GM18507 (cell line): ENCODE data around the gene PECR.
"Not testable (repeated sequence)": the region's sequence is repeated elsewhere in the genome, so short reads cannot be mapped to it uniquely, and the experiment has no call there.

Experiments
- DNase-seq: peaks from one replicate; pipeline ENCODE4 v3.0.0; 2011; ENCODE audit warnings: low read depth; ENCODE audit not compliant: insufficient read length; ENCODE audit errors: extremely low spot score
- FAIRE-seq: peaks from 2 replicates; lab custom pipeline; 2011; peaks lifted over from hg19 to GRCh38; lab: Jason Lieb, UNC

The PECR gene

GRCh38 chr2:216009215-216009614 is 72.4 kb downstream of the PECR start:
- peak; percentile 42 for FAIRE-seq
- not testable (repeated sequence) for DNase-seq

- no peak for FAIRE-seq
- no peak for DNase-seq
These were observed 73.2 kb downstream of the PECR start for GRCh38 chr2:216008387-216008786.

GRCh38 chr2:216006164-216006663 is 75.4 kb downstream of the PECR start:
- FAIRE-seq, result peak; percentile 81
- no peak for DNase-seq

GRCh38 chr2:216004697-216005283 is 76.8 kb downstream of the PECR start:
- FAIRE-seq, result peak; percentile 74

DNA sequence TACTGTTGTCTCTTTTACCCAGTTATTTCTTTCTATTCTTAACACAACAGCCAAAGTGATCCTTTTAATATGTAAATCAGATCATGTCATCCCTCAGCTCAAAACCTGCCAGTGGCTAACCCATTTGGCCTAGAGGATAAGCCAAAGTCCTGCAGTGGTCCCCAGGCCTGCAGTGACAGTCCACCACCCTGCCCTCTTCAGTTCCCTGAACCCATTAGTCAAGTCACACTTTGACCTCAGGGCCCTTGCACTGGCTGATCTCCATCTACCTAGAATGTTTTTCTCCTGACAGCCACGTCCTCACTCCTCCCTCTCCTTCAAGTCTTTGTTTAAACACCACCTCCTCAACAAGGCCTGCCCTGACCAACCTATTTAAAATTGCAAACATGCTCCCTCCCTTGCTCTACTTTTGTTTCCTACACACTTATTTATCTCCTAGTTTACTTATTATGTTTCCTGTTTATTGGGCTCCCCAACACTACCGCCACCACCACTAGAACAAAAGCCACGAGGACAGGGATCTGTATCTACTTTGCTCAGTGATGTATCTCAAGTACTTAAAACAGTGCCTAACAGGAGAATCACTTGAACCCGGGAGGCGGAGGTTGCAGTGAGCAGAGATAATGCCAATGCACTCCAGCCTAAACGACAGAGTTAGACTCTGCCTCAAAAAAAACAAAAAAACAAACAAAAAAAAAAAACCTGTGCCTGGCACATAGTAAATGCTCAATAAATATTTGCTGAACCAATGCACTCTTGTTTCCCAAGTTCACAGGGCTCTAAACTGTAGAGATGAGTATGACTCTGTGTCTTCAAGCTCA is 77.5 kb downstream of the PECR start:
- no peak for DNase-seq
- peak; percentile 9 for FAIRE-seq

More at GRCh38 chr2:216004697-216005283, 76.8 kb downstream of the PECR start:
- DNase-seq, result no peak

DNA sequence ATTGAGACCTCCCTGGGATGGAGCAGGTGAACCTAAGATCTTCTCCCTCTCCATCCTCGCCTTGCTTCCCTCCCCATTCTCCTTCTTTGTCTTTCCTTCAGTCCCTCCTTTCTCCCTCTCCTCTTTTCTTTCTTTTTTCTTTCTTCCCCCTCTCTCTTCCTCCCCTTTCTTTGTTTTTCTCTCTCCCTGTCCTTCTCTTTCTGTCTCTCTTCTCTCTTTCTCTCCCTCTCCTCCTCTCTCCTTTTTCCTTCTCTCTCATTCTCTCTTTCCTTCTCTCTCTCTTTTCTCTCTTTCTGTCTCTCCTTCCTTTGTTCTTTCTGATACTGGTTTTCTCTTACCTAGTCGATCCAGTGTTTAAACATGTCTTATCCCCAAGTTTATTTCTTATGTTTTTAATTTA is 78.9 kb downstream of the PECR start:
- FAIRE-seq (no peak), DNase-seq (no peak)

DNA sequence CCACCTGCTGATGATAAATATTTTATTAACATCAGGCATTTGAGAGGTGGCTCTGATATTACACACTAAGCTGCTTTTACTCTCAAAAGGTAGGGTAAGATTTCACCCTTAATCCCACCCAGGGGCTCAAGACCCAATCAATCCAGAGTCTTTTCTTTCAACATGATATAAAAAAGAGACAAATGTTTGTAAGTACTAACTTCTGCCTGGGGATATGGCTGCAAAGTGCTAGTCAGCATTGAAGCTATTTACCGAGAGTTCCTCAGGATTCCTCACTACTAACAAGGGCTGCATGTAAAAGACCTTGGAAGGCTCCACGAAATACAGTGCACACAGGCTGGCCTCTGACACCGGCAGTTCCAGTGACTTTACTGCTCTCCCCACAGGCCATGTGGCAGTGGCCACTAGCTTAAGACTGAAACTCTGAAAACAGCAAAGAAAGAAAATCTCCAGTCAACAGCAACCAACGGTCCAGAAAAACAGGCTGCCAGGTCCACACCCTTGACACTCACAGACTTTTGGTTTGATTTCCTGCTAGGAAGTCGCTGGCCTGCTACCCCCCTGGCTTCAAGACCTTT is 79.4 kb downstream of the PECR start:
- no peak for DNase-seq
- no peak for FAIRE-seq

DNA sequence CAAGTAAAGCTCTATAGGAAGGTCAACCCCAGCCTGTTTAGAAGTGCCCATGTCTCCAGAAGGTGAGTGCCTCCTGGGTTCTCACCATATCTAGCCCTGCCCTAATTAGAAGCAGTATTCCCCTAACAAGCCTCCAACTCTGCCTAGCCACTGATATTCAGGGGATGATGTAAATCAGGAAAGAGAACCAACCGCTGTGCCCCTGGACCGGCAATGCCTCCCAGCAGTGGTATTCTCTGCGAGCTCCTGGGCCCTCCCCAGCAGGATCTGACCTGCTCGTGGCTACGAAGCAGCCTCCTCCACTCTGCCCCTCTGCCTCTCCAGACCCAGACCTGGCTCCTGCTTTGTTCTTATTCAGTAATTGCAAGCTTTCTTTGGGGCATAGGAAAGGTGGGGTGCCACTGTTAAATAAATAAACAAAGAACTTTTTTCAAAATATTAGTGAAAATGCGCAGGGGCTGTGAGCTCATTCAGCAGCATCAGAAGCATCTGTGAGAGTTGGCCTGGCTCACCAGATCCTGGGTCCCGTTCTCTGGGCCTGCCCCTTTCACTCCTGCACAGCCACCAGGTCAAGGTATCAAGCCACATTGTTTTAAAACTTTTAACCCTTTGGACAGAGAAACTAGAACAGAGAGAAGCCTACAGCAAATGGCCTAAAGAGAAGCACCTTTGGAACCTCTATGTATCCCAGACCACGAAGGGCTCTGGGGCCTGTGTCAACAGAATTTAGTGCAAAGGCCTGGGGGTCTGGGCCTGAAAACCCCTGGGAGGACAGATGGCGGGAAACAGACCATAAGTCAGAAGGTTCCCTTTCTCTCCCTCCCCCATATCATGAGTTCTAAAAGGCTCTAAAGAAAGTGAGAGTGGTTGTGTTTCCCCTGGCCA is 80.2 kb downstream of the PECR start:
- no peak for FAIRE-seq

GRCh38 chr2:215998636-215999035 is 83.0 kb downstream of the PECR start:
- FAIRE-seq (no peak), DNase-seq (no peak)

More for the DNA sequence above, 80.2 kb downstream of the PECR start:
- DNase-seq, result no peak

DNA sequence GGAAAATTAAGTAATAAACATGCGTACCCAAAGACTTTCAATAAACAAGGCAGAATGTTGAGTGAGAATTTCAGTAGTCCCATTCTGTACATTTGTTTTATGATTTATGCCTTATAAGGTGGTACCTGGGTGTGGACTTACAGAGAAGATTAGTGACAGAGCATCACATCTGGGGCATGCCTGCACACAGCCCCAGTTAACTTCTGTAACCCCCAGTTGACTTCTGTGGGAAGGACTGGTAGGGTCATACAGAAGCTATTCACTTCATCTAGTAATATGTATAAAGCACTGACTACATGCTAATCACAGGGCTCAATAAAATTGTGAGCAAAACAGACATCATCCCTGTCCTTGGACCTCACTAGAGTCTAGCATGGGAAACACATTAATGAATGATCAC is 84.4 kb downstream of the PECR start:
- FAIRE-seq, result no peak
- no peak for DNase-seq

DNA sequence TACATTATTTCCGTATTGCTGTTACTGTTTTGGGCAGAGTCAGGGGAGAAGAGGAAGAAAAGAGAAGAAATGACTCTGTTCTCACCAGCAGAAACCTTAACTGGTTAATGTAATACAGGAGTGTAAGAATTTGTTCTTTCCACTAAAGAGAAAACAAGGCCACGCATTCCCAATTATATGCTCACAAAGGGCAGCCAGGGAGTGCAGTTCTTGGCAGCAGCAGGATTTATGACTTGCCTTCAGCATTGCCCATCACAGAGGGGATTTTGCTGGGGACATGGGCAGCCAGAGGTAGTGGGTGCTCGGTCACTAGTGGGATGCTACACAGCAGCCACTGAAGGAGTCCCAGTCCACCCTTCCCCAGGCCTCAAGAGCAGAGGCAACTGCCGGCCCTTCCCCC is 86.7 kb downstream of the PECR start:
- DNase-seq (no peak), FAIRE-seq (no peak)

DNA sequence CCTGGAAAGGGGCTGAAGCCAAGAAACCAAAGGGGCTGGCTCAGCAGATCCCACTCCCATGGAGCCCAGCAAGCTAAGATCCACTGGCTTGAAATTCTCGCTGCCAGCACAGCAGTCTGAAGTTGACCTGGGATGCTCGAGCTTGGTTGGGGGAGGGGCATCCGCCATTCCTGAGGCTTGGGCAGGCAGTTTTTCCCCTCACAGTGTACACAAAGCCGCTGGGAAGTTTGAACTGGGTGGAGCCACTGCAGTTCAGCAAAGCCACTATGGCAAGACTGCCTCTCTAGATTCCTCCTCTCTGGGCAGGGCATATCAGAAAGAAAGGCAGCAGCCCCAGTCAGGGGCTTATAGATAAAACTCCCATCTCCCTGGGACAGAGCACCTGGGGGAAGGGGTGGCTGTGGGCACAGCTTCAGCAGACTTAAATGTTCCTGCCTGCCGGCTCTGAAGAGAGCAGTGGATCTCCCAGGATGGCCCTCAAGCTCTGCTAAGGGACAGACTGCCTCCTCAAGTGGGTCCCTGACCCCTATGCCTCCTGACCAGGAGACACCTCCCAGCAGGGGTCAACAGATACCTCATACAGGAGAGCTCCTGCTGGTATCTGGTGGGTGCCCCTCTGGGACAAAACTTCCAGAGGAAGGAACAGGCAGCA is 92.9 kb downstream of the PECR start:
- FAIRE-seq, DNase-seq: not testable (repeated sequence)
